ENCODE data around the gene GCSAM. TPM values are rescaled to one million over a fixed set of nuclear protein-coding genes. Genes with fewer than 3 reads are reported as not detected.

The GCSAM gene
- not detected for total RNA-seq
- long read RNA-seq, partial matches to known transcripts = 0 of 1 reads
- long read RNA-seq, other reads (novel, unspliced or antisense) = 1 of 1 reads

- no peak for DNase-seq (ENCODE audit: low spot score)
- intact Hi-C loops (cut with DNase I) = loop anchor here (10.0 kb wide), 1 partner anchor 402 kb away; no protein-coding TSS in a partner anchor
These were observed at the start of gene GCSAM for GRCh38 chr3:112132975-112133448. TSS of gene GCSAM (minus strand) at chr3:112133248. CDS start at chr3:112133120, 128 bp downstream.

GRCh38 chr3:112175646-112176045, 42.6 kb upstream of the GCSAM start:
- DNase-seq (ENCODE audit: low spot score) = no peak
- intact Hi-C loops (cut with DNase I) = no loop called here

- DNase-seq (ENCODE audit: low spot score) = no peak
- intact Hi-C loops (cut with DNase I) = no loop called here
These were observed 42.0 kb upstream of the GCSAM start for GRCh38 chr3:112175037-112175436.

- intact Hi-C loops (cut with DNase I) = no loop called here
- no peak for DNase-seq (ENCODE audit: low spot score)
These were observed 38.1 kb upstream of the GCSAM start for GRCh38 chr3:112171144-112171543.

GRCh38 chr3:112170046-112170445, 37.0 kb upstream of the GCSAM start:
- no peak for DNase-seq (ENCODE audit: low spot score)
- intact Hi-C loops (cut with DNase I) = no loop called here

- intact Hi-C loops (cut with DNase I) = no loop called here
- no peak for DNase-seq (ENCODE audit: low spot score)
These were observed 34.7 kb upstream of the GCSAM start for GRCh38 chr3:112167758-112168157.

GRCh38 chr3:112149136-112149535, 16.1 kb upstream of the GCSAM start:
- no peak for DNase-seq (ENCODE audit: low spot score)
- intact Hi-C loops (cut with DNase I) = no loop called here

GRCh38 chr3:112143689-112144088, 10.6 kb upstream of the GCSAM start:
- DNase-seq (ENCODE audit: low spot score) = no peak
- intact Hi-C loops (cut with DNase I) = no loop called here

GRCh38 chr3:112143251-112143650, 10.2 kb upstream of the GCSAM start:
- intact Hi-C loops (cut with DNase I) = no loop called here
- no peak for DNase-seq (ENCODE audit: low spot score)

- no peak for DNase-seq (ENCODE audit: low spot score)
- intact Hi-C loops (cut with DNase I) = no loop called here
These were observed 8.2 kb upstream of the GCSAM start for GRCh38 chr3:112141293-112141692.

GRCh38 chr3:112140584-112140983, 7.5 kb upstream of the GCSAM start:
- intact Hi-C loops (cut with DNase I) = no loop called here
- no peak for DNase-seq (ENCODE audit: low spot score)

GRCh38 chr3:112138219-112138969, 5.3 kb upstream of the GCSAM start:
- intact Hi-C loops (cut with DNase I) = loop anchor here (10.0 kb wide), 1 partner anchor 396 kb away; no protein-coding TSS in a partner anchor
- no peak for DNase-seq (ENCODE audit: low spot score)

- intact Hi-C loops (cut with DNase I) = loop anchor here (10.0 kb wide), 1 partner anchor 397 kb away; no protein-coding TSS in a partner anchor
- DNase-seq (ENCODE audit: low spot score) = no peak
These were observed 4.7 kb upstream of the GCSAM start for GRCh38 chr3:112137781-112138180.

GRCh38 chr3:112136959-112137693, 4.1 kb upstream of the GCSAM start:
- intact Hi-C loops (cut with DNase I) = loop anchor here (10.0 kb wide), 1 partner anchor 398 kb away; no protein-coding TSS in a partner anchor
- no peak for DNase-seq (ENCODE audit: low spot score)

GRCh38 chr3:112136046-112136445, 3.0 kb upstream of the GCSAM start:
- no peak for DNase-seq (ENCODE audit: low spot score)
- intact Hi-C loops (cut with DNase I) = loop anchor here (10.0 kb wide), 1 partner anchor 399 kb away; no protein-coding TSS in a partner anchor

- no peak for DNase-seq (ENCODE audit: low spot score)
- intact Hi-C loops (cut with DNase I) = loop anchor here (10.0 kb wide), 1 partner anchor 400 kb away; no protein-coding TSS in a partner anchor
These were observed 1.5 kb upstream of the GCSAM start for GRCh38 chr3:112134335-112135124.

- intact Hi-C loops (cut with DNase I) = loop anchor here (10.0 kb wide), 1 partner anchor 401 kb away; no protein-coding TSS in a partner anchor
- no peak for DNase-seq (ENCODE audit: low spot score)
These were observed 732 bp upstream of the GCSAM start for GRCh38 chr3:112133626-112134334.

GRCh38 chr3:112132554-112132953, 494 bp downstream of the GCSAM start:
- intact Hi-C loops (cut with DNase I) = loop anchor here (10.0 kb wide), 1 partner anchor 402 kb away; no protein-coding TSS in a partner anchor
- no peak for DNase-seq (ENCODE audit: low spot score)

- DNase-seq (ENCODE audit: low spot score) = no peak
- intact Hi-C loops (cut with DNase I) = loop anchor here (10.0 kb wide), 1 partner anchor 403 kb away; no protein-coding TSS in a partner anchor
These were observed 960 bp downstream of the GCSAM start for GRCh38 chr3:112132088-112132487.

Data from cardiac septum (tissue), 1 donor.